Measurements from ENCODE around the gene MYOG. TPM values are rescaled to one million over a fixed set of nuclear protein-coding genes. Genes with fewer than 3 reads are reported as not detected.

Gene MYOG
- total RNA-seq, 4 donors from 2014 or later: not detected

GRCh38 chr1:203074610-203075009 lies 11.2 kb downstream of the MYOG start:
- TF ChIP-seq EP300 (IDR thresholded peaks at IDR 0.05): no peak
- no peak for TF ChIP-seq CTCF (IDR thresholded peaks at IDR 0.05)
- TF ChIP-seq POLR2A (IDR thresholded peaks at IDR 0.05): no peak
- TF ChIP-seq POLR2AphosphoS5 (IDR thresholded peaks at IDR 0.05): no peak
- no peaks in the 10 kb centered on the region for H3K9me3 ChIP-seq
- peaks cover 44% of the 10 kb centered on the region for H3K27me3 ChIP-seq
- no peaks in the 10 kb centered on the region for H3K36me3 ChIP-seq
- no peak for DNase-seq (ENCODE audit: low spot score in 2 of 2)
- H3K27ac ChIP-seq: no peak overlapping the region
- H3K4me3 ChIP-seq: no peak overlapping the region
- H3K4me1 ChIP-seq: peaks cover 12% of the 10 kb centered on the region

- H3K9me3 ChIP-seq: no peaks in the 10 kb centered on the region
- no peak for DNase-seq (ENCODE audit: low spot score in 2 of 2)
- no peaks in the 10 kb centered on the region for H3K36me3 ChIP-seq
- H3K4me3 ChIP-seq: no peak overlapping the region
- WGBS: 91% methylated on average over 2 of the region's 2 CpGs
- TF ChIP-seq POLR2A (IDR thresholded peaks at IDR 0.05): no peak
- no peak for TF ChIP-seq POLR2AphosphoS5 (IDR thresholded peaks at IDR 0.05)
- TF ChIP-seq CTCF (IDR thresholded peaks at IDR 0.05): no peak
- TF ChIP-seq EP300 (IDR thresholded peaks at IDR 0.05): no peak
- peaks cover 44% of the 10 kb centered on the region for H3K27me3 ChIP-seq
- H3K4me1 ChIP-seq: peaks cover 23% of the 10 kb centered on the region
- H3K27ac ChIP-seq: no peak overlapping the region
These were observed 12.3 kb downstream of the MYOG start for GRCh38 chr1:203073469-203073868.

- Histone ChIP-seq H3K27ac (no peak overlapping the region), H3K4me1 (peaks cover 24% of the 10 kb centered on the region), H3K36me3 (no peaks in the 10 kb centered on the region), H3K4me3 (no peak overlapping the region), H3K9me3 (no peaks in the 10 kb centered on the region), H3K27me3 (peaks cover 44% of the 10 kb centered on the region)
- TF ChIP-seq CTCF (IDR thresholded peaks at IDR 0.05) (no peak), EP300 (IDR thresholded peaks at IDR 0.05) (no peak), POLR2A (IDR thresholded peaks at IDR 0.05) (no peak), POLR2AphosphoS5 (IDR thresholded peaks at IDR 0.05) (no peak)
- WGBS: 58% methylated on average over 3 of the region's 3 CpGs
- DNase-seq (ENCODE audit: low spot score in 2 of 2): no peak
These were observed 12.9 kb downstream of the MYOG start for GRCh38 chr1:203072911-203073310.

- Histone ChIP-seq H3K27ac (no peak overlapping the region), H3K4me1 (peaks cover 24% of the 10 kb centered on the region), H3K36me3 (no peaks in the 10 kb centered on the region), H3K9me3 (no peaks in the 10 kb centered on the region), H3K4me3 (no peak overlapping the region), H3K27me3 (peaks cover 37% of the 10 kb centered on the region)
- TF ChIP-seq CTCF (IDR thresholded peaks at IDR 0.05) (no peak), EP300 (IDR thresholded peaks at IDR 0.05) (no peak), POLR2AphosphoS5 (IDR thresholded peaks at IDR 0.05) (no peak), POLR2A (IDR thresholded peaks at IDR 0.05) (no peak)
- DNase-seq (ENCODE audit: low spot score in 2 of 2): no peak
- WGBS: 94% methylated on average over 7 of the region's 7 CpGs
These were observed 13.7 kb downstream of the MYOG start for GRCh38 chr1:203072002-203072602.

GRCh38 chr1:203069030-203069747 lies 16.6 kb downstream of the MYOG start:
- Histone ChIP-seq H3K27ac (no peak overlapping the region), H3K27me3 (peaks cover 12% of the 10 kb centered on the region), H3K36me3 (no peaks in the 10 kb centered on the region), H3K4me1 (peaks cover 12% of the 10 kb centered on the region), H3K4me3 (no peak overlapping the region), H3K9me3 (no peaks in the 10 kb centered on the region)
- TF ChIP-seq CTCF (IDR thresholded peaks at IDR 0.05): no peak
- TF ChIP-seq POLR2AphosphoS5 (IDR thresholded peaks at IDR 0.05): no peak
- no peak for TF ChIP-seq POLR2A (IDR thresholded peaks at IDR 0.05)
- no peak for TF ChIP-seq EP300 (IDR thresholded peaks at IDR 0.05)
- WGBS: 36% methylated on average over 4 of the region's 4 CpGs
- DNase-seq (ENCODE audit: low spot score in 2 of 2): no peak

Data from suprapubic skin (tissue), 4 donors.